Measurements from ENCODE around the gene BYSL.

GRCh38 chr6:41967312-41968287 is 46.3 kb downstream of the BYSL start:
- TF ChIP-seq POLR2A (IDR thresholded peaks at IDR 0.05; ENCODE audit: low read length) (no peak), GATA1 (IDR thresholded peaks at IDR 0.05; ENCODE audit: low read depth, low read length) (no peak)
